ENCODE results near the gene REEP3. TPM values are rescaled to one million over a fixed set of nuclear protein-coding genes. Genes with fewer than 3 reads are reported as not detected.

Gene REEP3
- polyA plus RNA-seq, 3 donors = 29.7 to 35.7 (median 32.6) TPM

- DNase-seq (ENCODE audit: low read depth in 3 of 3, low spot score in 2 of 3) = no peak
Observed at GRCh38 chr10:63584725-63585035, 63.5 kb downstream of the REEP3 start.

DNA sequence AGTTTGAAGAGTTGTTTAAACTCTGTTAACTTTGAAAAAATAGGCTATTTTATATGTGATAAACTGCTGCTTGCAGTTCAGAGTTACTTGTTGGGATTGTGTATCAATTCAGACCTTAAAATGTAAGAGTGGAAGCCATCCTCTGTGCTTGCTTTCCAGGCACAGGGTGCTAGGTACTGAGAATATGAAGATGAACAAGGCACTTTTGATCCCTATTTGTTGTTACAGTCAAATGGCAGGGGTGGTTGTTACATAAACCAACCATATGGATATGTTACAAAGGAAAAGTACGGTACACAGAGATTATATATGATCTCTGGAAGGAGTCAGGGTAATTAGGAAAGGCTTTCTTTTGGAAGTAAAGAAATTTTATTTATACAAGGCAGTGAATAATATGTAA, 63.8 kb downstream of the REEP3 start:
- no peak for DNase-seq (ENCODE audit: low read depth in 3 of 3, low spot score in 2 of 3)

- no peak for DNase-seq (ENCODE audit: low read depth in 3 of 3, low spot score in 2 of 3)
Observed at GRCh38 chr10:63586043-63586442, 64.8 kb downstream of the REEP3 start.

DNA sequence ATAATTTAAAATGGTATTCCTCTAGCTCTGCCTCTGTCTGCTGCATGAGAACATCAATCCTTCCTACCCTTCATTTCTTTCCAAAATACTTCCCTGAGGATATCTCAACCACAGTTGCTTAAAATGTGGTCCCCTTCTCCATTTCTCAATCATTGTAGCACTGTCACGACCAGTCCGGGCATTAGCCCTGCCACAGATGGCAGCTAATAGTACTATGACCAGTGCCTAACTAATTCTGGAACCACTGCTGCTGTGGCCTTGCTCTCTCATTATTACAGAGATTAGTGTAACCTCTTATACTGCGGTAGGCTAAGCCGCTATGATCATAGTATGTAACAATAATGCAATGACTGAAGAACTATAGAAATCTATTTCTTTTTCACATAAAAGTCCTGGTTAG, 66.0 kb downstream of the REEP3 start:
- no peak for DNase-seq (ENCODE audit: low read depth in 3 of 3, low spot score in 2 of 3)

DNA sequence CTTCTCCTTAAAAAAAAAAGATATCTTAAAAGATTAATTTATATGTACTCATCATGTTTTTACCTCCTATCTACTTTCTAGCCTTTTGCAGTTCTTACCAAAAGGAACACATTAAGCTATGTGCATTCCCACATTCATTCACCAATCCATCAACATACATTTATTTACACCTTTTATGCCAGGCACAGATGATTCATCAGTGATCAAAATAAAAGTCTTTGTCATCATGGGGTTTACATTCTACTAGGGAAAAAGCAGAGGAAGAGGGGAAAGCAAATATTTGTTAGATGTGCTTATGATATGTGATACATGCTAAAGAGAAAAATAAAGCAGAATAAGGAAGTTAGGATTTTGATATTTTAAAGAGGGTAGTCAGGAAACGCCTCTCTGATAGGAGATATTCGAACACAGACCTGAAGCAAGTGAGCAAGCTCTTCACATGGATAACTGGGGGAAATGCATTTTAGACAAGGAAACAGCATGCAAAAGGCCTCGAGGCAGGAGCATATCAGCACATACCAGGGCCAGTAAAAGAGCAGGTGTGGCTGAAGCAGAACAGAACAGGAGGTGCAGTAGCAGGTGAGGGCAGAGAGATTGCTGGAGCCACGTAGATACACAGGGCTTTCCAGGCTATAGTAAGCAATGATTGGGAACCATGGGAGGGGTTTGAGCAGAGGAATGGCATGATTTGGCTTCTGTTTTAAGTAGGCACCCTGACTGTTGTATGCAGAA, 67.4 kb downstream of the REEP3 start:
- DNase-seq (ENCODE audit: low read depth in 3 of 3, low spot score in 2 of 3) = no peak

- no peak for DNase-seq (ENCODE audit: low read depth in 3 of 3, low spot score in 2 of 3)
Observed at GRCh38 chr10:63591600-63592379, 70.6 kb downstream of the REEP3 start.

DNA sequence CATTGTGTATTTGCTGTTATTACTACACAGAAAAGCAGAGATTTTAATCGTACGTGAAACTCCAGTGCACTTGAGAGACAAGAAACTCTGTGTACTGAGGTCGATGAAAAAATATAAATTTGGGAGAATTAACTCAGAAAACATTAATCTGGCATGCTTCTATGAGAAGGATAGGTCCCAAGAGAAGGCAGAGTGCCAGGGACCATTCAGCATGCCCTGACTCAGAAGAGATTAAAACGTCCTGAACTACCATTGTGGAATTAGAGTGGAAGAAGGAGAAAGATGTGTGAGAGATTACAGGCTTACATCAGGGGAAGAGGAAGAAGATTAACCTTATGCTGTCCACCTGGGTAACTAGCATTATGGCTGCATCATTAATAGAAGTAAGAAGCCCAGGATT, 72.4 kb downstream of the REEP3 start:
- no peak for DNase-seq (ENCODE audit: low read depth in 3 of 3, low spot score in 2 of 3)

GRCh38 chr10:63595072-63595471, 73.9 kb downstream of the REEP3 start:
- DNase-seq (ENCODE audit: low read depth in 3 of 3, low spot score in 2 of 3) = no peak

GRCh38 chr10:63596924-63597323, 75.7 kb downstream of the REEP3 start:
- no peak for DNase-seq (ENCODE audit: low read depth in 3 of 3, low spot score in 2 of 3)

DNA sequence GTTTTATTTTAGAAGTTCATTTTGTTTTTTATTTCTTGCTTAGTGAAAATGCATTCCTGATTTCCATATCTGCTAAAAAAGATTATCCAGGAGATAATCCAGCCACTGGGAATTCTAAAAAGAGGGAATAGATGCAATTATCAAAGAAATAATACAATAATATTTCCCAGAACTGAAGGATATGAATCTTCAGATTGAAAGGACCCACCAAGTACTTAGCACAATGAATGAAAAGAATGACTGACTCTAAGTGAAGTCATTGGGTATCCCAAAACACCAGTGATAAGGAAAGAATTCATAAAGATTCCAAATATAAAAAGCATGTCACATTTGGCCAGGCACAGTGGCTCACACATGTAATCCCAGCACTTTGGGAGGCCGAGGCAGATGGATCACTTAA, 79.3 kb downstream of the REEP3 start:
- DNase-seq (ENCODE audit: low read depth in 3 of 3, low spot score in 2 of 3) = no peak

- DNase-seq (ENCODE audit: low read depth in 3 of 3, low spot score in 2 of 3) = no peak
Observed at GRCh38 chr10:63603709-63604445, 82.7 kb downstream of the REEP3 start.

- no peak for DNase-seq (ENCODE audit: low read depth in 3 of 3, low spot score in 2 of 3)
Observed at GRCh38 chr10:63605197-63605967, 84.2 kb downstream of the REEP3 start.

GRCh38 chr10:63608511-63608910, 87.3 kb downstream of the REEP3 start:
- no peak for DNase-seq (ENCODE audit: low read depth in 3 of 3, low spot score in 2 of 3)

DNA sequence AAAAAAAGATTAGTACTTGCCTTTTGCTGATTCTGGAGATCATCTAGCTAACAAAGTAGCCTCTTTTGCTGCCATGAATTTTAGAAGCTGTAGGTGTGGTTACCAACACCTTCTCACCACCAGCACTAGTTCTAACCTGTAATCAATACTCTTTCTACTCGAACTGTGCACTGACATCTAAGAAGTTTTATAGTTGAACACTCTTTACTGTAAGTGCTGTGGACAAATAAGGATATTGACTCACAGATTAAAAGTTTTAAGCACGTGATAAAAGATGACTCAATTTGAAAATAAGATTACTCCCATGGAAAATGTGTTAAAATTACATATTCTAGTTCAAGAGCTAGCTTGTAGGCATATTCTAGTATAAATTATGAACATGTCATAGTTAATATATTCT, 89.9 kb downstream of the REEP3 start:
- no peak for DNase-seq (ENCODE audit: low read depth in 3 of 3, low spot score in 2 of 3)

- peak in 2 of 3 donors; percentile 36 to 47 for DNase-seq (ENCODE audit: low read depth in 3 of 3, low spot score in 2 of 3)
Observed at GRCh38 chr10:63614371-63614891, 93.2 kb downstream of the REEP3 start.

- no peak for DNase-seq (ENCODE audit: low read depth in 3 of 3, low spot score in 2 of 3)
Observed at GRCh38 chr10:63618552-63618951, 97.4 kb downstream of the REEP3 start.

DNA sequence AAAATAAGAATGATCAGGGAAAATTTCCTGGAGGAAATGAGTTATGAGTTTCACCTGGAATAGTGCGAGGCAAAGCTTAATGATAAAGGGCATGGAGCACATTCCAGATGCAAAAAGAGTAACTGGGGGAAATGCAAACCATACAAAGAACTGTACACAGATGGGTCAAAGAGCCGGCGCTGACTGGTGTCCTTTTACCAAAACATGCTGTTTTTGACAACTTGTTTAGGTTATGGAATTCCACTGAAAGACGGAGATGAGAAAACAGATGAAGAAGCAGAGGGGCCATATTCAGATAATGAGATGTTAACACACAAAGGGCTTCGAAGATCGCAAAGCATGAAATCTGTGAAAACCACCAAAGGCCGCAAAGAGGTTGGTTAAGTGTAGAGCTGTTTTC, 98.2 kb downstream of the REEP3 start:
- DNase-seq (ENCODE audit: low read depth in 3 of 3, low spot score in 2 of 3) = no peak

GRCh38 chr10:63622097-63622496, 100.9 kb downstream of the REEP3 start:
- DNase-seq (ENCODE audit: low read depth in 3 of 3, low spot score in 2 of 3) = no peak

DNA sequence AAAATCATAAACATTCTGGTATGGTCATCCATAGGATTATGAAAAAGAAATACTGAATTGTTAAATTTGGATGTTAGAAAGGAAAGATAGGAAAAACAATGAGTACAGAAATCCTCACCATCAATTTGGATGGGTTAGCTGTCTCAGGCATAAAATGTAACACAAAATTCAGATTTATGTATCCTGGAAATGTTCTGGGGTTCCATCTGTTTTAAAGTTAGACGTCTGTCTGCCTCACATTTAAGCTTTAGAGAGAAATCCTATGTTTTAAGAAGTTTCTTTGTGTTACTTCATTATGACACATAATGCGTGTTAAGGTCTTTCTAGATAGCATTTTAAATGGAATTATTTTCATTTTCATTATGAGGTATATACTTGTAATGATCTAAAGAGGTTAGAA, 103.5 kb downstream of the REEP3 start:
- no peak for DNase-seq (ENCODE audit: low read depth in 3 of 3, low spot score in 2 of 3)

GRCh38 chr10:63627396-63627795, 106.2 kb downstream of the REEP3 start:
- peak in 1 of 3 donors; percentile 25 for DNase-seq (ENCODE audit: low read depth in 3 of 3, low spot score in 2 of 3)

GRCh38 chr10:63627881-63628296, 106.7 kb downstream of the REEP3 start:
- DNase-seq (ENCODE audit: low read depth in 3 of 3, low spot score in 2 of 3) = peak in 1 of 3 donors; percentile 45
